ENCODE data around the gene KCTD10.
"Not testable (repeated sequence)": the region's sequence is repeated elsewhere in the genome, so short reads cannot be mapped to it uniquely, and the experiment has no call there.

Gene KCTD10

DNA sequence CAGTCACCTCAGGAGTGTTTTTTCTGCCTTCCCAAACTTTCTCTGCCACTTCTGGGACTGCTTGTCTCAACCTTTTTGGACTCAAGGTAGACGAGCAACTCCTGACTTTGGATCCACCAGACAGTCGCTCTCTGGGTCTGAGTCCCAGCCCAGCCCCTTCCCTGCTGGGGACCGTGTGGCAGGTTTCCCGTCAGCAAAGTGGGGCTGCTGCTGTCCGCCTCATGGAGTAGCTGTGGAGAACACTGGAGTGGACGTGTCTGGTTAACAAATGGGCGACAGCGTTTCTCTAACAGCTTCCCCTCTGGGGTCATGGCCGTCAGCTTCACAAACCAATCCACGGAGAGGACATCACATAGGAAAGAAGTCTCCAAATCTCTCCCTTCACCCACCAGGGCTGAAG lies 54.8 kb downstream of the KCTD10 start:
- DNase-seq, result no peak

DNA sequence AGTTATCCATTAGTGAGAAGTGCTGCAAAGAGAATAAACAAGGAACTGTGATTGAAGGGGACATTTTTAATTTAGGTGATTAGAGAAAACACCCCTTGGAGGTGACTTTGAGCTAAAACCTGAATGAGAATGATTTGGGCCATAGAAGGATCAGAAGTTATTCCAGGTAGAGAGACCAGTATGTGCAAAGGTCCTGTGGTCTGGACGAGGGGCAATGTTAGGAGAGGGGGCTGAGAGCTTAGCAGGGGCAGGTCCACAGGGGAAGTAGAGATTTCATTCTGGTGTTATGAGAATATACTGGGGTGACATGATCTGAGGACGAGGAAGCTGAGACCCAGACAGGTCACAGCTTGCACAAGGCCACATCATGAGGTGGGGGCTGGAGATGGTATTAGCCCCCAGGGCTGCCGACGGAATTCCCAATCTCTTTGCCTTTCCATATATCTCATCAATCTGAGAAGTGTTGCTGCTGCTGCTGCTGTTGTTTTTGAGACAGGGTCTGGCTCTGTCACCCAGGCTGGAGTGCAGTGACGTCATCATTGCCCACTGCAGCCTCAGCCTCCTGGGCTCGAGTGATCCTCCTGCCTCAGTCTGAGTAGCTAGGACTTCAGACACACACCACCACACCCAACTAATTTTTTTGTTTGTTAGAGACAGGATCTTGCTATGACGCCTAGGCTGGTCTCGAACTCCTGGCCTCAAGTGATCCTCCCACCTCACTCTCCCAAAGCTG lies 55.6 kb downstream of the KCTD10 start:
- no peak for DNase-seq

DNA sequence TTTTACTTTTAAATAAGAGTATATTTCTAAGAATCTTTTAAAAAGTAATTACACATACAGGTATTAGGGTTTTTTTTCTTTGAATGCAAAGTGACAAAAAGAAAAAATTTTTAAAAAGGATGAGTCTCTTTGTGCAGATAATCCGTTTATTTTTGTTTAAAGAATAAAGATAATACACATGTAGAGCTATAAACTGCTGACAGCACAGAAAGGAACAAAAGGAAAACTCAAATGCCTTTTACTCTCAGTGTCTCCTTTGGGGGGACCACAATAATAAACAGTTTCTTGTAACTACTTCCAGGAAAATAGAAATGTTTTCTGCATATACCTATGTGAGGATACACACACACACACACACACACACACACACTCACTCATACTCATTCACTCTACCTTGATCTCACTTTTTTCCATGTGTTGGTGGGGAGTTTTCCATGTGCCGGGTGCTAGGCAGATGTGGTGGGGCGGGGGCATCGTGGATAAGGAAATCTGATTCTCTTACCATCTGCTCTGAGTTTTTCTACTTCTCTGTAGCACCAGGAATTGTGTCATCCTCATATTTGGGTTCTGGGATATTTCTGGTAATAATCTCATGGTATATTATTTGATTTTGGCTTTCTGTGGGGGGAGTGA lies 58.1 kb downstream of the KCTD10 start:
- no peak for DNase-seq

DNA sequence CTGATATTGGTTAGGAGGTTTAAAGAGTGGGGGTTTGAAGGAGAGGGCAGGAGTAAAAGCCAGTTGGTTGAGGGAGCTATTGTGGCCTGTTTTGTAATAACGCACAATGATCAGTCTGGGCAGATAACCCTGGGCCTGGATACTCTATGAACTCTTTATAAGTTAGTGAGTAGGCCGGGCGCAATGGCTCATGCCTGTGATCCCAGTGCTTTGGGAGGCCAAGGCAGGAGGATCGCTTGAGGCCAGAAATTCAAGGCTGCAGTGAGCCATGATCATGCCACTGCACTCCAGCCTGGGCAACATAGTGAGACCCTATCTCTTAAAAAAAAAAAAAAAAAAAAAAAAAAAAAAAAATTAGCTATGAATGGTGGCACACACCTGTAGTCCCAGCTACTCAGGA lies 71.0 kb downstream of the KCTD10 start:
- not testable (repeated sequence) for DNase-seq

DNA sequence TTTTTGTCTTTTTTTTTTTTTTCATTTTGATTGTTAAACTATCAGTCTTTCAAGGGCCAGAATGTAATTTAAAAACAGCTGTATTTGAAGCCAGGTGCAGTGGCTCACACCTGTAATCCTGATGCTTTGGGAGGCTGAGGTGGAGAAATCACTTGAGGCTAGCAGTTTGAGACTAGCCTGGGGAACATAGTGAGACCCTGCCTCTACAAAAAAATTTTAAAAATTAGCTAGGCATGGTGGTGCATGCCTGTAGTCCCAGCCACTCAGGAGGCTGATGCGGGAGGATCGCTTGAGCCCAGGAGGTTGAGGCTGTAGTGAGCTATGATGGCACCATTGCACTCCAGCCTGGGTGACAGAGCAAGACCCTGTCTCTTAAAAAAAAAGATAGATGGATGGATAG lies 72.3 kb downstream of the KCTD10 start:
- not testable (repeated sequence) for DNase-seq
